GM23338 (cell line): ENCODE data around the gene RFX6.

Source experiments
- CTCF ChIP-seq, 2 experiments: fragments of 200-600 bp in 1 of 2; sonication (generic) in 1 of 2; conservative IDR thresholded peaks; 2 replicates each; pipeline versions ENCODE4 v1.5.1 to v1.6.1; 2016 to 2017; ENCODE audit warnings: antibody characterized with exemption in 2 of 2, low read depth in 2 of 2, mild to moderate bottlenecking in 2 of 2, moderate library complexity in 1 of 2
- POLR2AphosphoS5 ChIP-seq: IDR thresholded peaks from 2 replicates; pipeline ENCODE4 v1.6.1; 2016; ENCODE audit warnings: antibody characterized with exemption, low read depth

GRCh38 chr6:116847227-116847626 is 29.8 kb upstream of the RFX6 start:
- TF ChIP-seq CTCF (conservative IDR thresholded peaks at IDR 0.05; ENCODE audit: low read depth in 2 of 2) = peak in 1 of 2 experiments; percentile 40; a peak in 3 of 4 replicates
- no peak for TF ChIP-seq POLR2AphosphoS5
